Peyer's patch (tissue), 4 donors: Measurements from ENCODE around the gene GORASP1. TPM values are rescaled to one million over a fixed set of nuclear protein-coding genes. Genes with fewer than 3 reads are reported as not detected.
A peak's percentile ranks its signal among the peaks of the same experiment; 100 is the strongest.
"Not testable (repeated sequence)": the region's sequence is repeated elsewhere in the genome, so short reads cannot be mapped to it uniquely, and the experiment has no call there.

Experiments
- DNase-seq, 3 donors: peaks; one replicate each; pipeline ENCODE4 v3.0.0-alpha.2; 2017 to 2019
- H3K27ac ChIP-seq, 4 donors: fragments of 200-600 bp; sonication (generic); one replicate each; pipeline ENCODE4 v1.5.1; 2016 to 2019
- H3K27me3 ChIP-seq, 2 donors: fragments of 200-600 bp; sonication (generic); one replicate each; pipeline ENCODE4 v1.5.1; 2019
- H3K36me3 ChIP-seq, 3 donors: fragments of 200-600 bp; sonication (generic); one replicate each; pipeline ENCODE4 v1.5.1; 2016 to 2019
- H3K4me1 ChIP-seq, 4 donors: fragments of 200-600 bp; sonication (generic); one replicate each; pipeline ENCODE4 v1.5.1; 2016 to 2019
- H3K4me3 ChIP-seq, 4 donors: fragments of 200-600 bp; sonication (generic); 1 replicate in 3 of 4; 2 replicates in 1 of 4; pipeline ENCODE4 v1.5.1; 2016 to 2019; ENCODE audit warnings: mild to moderate bottlenecking in 1 of 4
- H3K9me3 ChIP-seq, 4 donors: fragments of 200-600 bp; sonication (generic); one replicate each; pipeline ENCODE4 v1.5.1; 2016 to 2019; ENCODE audit warnings: mild to moderate bottlenecking in 1 of 4
- POLR2A ChIP-seq, 2 donors: fragments of 450-650 bp; IDR thresholded peaks; one replicate each; pipeline ENCODE4 v1.5.1; 2017; ENCODE audit warnings: antibody characterized with exemption in 2 of 2, mild to moderate bottlenecking in 2 of 2, moderate library complexity in 2 of 2
- total RNA-seq, 4 donors: library from RNA; depleted of rRNA; stranded (reverse); fragments of >200 nt; gene quantifications; one replicate each; pipeline ENCODE4 v1.1.0, GENCODE V29; 2016
- TF ChIP-seq, protein P1 (sequence below), 6 experiments: fragments of 450-650 bp in 4 of 6; fragments of 200-600 bp in 2 of 6; sonication (generic) in 1 of 6; IDR thresholded peaks; one replicate each; pipeline ENCODE4 v1.5.1; 2017 to 2019; ENCODE audit warnings: antibody characterized with exemption in 6 of 6, mild to moderate bottlenecking in 3 of 6, moderate library complexity in 1 of 6

The GORASP1 gene
- total RNA-seq, 4 donors from 2014 or later: 85.8 to 145 (median 128) TPM

DNA sequence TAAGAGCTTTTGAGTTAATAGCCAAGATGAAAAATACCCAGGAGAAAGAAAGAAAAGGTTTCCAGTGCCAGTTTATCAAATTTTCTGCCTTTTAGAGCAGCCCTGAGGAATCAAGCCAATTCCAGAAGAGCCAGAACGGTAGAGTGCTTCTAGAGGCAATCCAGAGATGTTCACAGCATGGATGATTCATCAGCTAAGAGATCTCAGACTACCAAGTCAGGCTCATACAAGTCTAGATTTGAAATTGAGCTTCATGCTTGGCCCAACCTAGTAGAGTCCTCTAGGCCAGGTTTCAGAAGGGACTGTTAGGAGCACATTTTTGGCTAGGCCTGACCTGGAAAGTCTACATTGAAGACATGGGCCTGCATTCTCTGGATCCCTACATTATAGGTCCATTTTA, 40.1 kb downstream of the GORASP1 start:
- no peak for TF ChIP-seq POLR2A (IDR thresholded peaks at IDR 0.05)
- TF ChIP-seq, protein P1, sequence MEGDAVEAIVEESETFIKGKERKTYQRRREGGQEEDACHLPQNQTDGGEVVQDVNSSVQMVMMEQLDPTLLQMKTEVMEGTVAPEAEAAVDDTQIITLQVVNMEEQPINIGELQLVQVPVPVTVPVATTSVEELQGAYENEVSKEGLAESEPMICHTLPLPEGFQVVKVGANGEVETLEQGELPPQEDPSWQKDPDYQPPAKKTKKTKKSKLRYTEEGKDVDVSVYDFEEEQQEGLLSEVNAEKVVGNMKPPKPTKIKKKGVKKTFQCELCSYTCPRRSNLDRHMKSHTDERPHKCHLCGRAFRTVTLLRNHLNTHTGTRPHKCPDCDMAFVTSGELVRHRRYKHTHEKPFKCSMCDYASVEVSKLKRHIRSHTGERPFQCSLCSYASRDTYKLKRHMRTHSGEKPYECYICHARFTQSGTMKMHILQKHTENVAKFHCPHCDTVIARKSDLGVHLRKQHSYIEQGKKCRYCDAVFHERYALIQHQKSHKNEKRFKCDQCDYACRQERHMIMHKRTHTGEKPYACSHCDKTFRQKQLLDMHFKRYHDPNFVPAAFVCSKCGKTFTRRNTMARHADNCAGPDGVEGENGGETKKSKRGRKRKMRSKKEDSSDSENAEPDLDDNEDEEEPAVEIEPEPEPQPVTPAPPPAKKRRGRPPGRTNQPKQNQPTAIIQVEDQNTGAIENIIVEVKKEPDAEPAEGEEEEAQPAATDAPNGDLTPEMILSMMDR (IDR thresholded peaks at IDR 0.05): no peak
- Histone ChIP-seq H3K4me1 (no peaks in the 10 kb centered on the region), H3K9me3 (no peaks in the 10 kb centered on the region), H3K27me3 (no peaks in the 10 kb centered on the region), H3K36me3 (peaks cover 0 to 63% (median 0%) of the 10 kb centered on the region in 3 donors), H3K27ac (no peak overlapping the region), H3K4me3 (no peak overlapping the region)
- DNase-seq: no peak

GRCh38 chr3:39065197-39065596, 42.2 kb downstream of the GORASP1 start:
- no peaks in the 10 kb centered on the region for H3K4me1 ChIP-seq
- no peak for TF ChIP-seq POLR2A (IDR thresholded peaks at IDR 0.05)
- TF ChIP-seq, protein P1 (IDR thresholded peaks at IDR 0.05): peak in 3 of 6 experiments; percentile 23 to 29 (median 25)
- peaks cover 0 to 48% (median 0%) of the 10 kb centered on the region in 3 donors for H3K36me3 ChIP-seq
- no peak overlapping the region for H3K4me3 ChIP-seq
- peak in 1 of 3 donors; percentile 52 for DNase-seq
- no peaks in the 10 kb centered on the region for H3K9me3 ChIP-seq
- no peak overlapping the region for H3K27ac ChIP-seq
- no peaks in the 10 kb centered on the region for H3K27me3 ChIP-seq

DNA sequence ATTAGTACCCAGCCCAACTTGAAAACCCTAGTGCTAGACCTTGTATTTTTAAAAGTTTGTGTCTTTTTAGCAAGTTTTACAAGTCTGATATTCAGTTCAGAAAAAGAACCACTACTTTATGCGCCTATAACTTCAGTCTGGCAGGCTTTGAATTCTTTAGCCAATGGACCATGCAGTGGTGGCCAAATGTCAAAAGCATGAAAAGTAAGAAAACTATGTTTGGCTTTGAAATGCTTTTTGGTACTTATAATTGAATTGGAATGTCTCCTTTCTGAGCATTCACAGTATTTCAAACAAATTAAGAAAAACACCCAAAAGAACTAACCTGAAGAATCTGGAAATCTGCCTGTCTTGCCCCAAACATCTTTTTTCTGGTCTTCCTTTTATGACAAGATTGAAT, 42.8 kb downstream of the GORASP1 start:
- Histone ChIP-seq H3K4me1 (no peaks in the 10 kb centered on the region), H3K27ac (no peak overlapping the region), H3K27me3 (no peaks in the 10 kb centered on the region), H3K4me3 (no peak overlapping the region), H3K36me3 (peaks cover 0 to 43% (median 0%) of the 10 kb centered on the region in 3 donors), H3K9me3 (no peaks in the 10 kb centered on the region)
- DNase-seq: no peak
- no peak for TF ChIP-seq POLR2A (IDR thresholded peaks at IDR 0.05)
- TF ChIP-seq, protein P1 (IDR thresholded peaks at IDR 0.05): no peak

DNA sequence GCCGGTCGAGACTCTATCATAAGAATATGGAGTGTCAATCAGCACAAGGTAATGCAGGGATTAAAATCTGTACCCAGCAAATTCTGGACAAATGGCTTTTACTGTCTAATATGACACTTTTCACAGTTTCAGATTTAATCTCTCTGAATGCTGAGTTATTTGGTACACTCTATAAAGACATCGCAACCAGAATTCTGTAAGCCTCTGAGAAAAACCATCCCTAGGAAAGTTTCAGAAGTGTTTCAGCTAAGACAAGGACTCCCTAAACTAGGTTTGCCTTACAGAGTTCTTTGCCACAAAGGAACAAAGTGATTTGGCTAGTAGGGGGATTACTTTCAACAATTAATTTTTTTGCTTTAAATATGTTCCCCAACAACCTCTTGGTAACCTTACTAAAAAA, 44.3 kb downstream of the GORASP1 start:
- no peak overlapping the region for H3K27ac ChIP-seq
- H3K9me3 ChIP-seq: no peaks in the 10 kb centered on the region
- no peaks in the 10 kb centered on the region for H3K4me1 ChIP-seq
- no peak for DNase-seq
- no peak for TF ChIP-seq POLR2A (IDR thresholded peaks at IDR 0.05)
- TF ChIP-seq, protein P1 (IDR thresholded peaks at IDR 0.05): no peak
- no peaks in the 10 kb centered on the region for H3K27me3 ChIP-seq
- peaks cover 0 to 29% (median 0%) of the 10 kb centered on the region in 3 donors for H3K36me3 ChIP-seq
- H3K4me3 ChIP-seq: no peak overlapping the region

- no peak overlapping the region for H3K27ac ChIP-seq
- TF ChIP-seq POLR2A (IDR thresholded peaks at IDR 0.05): no peak
- TF ChIP-seq, protein P1 (IDR thresholded peaks at IDR 0.05): no peak
These were observed 45.2 kb downstream of the GORASP1 start for GRCh38 chr3:39062180-39062579.

DNA sequence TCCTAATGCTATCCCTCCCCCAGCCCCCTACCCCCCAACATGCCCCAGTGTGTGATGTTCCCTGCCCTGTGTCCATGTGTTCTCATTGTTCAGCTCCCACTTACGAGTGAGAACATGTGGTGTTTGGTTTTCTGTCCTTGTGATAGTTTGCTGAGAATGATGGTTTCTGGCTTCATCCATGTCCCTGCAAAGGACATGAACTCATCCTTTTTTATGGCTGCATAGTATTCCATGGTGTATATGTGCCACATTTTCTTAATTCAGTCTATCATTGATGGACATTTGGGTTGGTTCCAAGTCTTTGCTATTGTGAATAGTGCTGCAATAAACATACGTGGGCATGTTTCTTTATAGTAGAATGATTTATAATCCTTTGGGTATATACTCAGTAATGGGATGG, 46.2 kb downstream of the GORASP1 start:
- not testable (repeated sequence) for H3K4me3 ChIP-seq, DNase-seq, H3K27me3 ChIP-seq, H3K4me1 ChIP-seq, H3K9me3 ChIP-seq, H3K27ac ChIP-seq, H3K36me3 ChIP-seq

More at GRCh38 chr3:39062180-39062579, 45.2 kb downstream of the GORASP1 start:
- no peak for DNase-seq
- Histone ChIP-seq H3K27me3 (no peaks in the 10 kb centered on the region), H3K36me3 (peaks cover 0 to 19% (median 0%) of the 10 kb centered on the region in 3 donors), H3K4me3 (no peak overlapping the region), H3K9me3 (no peaks in the 10 kb centered on the region), H3K4me1 (no peaks in the 10 kb centered on the region)
